ENCODE data around the gene BMP5. TPM values are rescaled to one million over a fixed set of nuclear protein-coding genes. Genes with fewer than 3 reads are reported as not detected.

BMP5 gene
- not detected in 2 replicates for total RNA-seq

DNA sequence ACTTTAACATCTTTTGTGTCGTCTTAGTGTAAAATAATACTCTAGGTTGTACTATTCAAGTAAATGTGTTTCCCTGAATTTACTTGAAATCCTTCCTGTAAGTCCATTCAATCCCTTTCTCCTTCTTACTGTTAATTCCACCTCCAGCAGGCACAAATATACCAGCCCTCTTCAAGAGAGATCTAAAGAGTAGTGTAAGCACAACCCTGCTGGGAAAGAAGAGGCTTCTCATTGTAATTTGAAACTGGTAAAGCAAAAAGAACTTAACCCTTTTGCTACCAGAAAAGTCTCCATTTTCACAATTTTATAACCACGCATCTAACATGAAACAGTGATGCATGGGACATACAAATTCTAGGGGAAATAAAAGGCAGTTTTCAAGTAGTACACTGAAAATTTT lies at the start of gene BMP5:
TSS of gene BMP5 (minus strand) at position 191 of the 400 bp plus-strand sequence. CDS start 725 bp downstream, outside the sequence.

